ENCODE measurements around the gene ALDH3B2. TPM values are rescaled to one million over a fixed set of nuclear protein-coding genes. Genes with fewer than 3 reads are reported as not detected.

Gene ALDH3B2
- total RNA-seq, 1 experiment from 2014 or later: 1.8 TPM

GRCh38 chr11:67646535-67647336 is 27.7 kb downstream of the ALDH3B2 start:
- Histone ChIP-seq H3K36me3 (ENCODE audit: insufficient read depth, low read length) (no peaks in the 10 kb centered on the region), H3K79me2 (ENCODE audit: low read length) (no peaks in the 10 kb centered on the region), H3K4me3 (ENCODE audit: low read length) (peak overlapping the region; percentile 31; the same call in 1 of the 2 replicates), H3K9ac (ENCODE audit: low read length) (peak overlapping the region; percentile 40), H4K20me1 (ENCODE audit: insufficient read depth, low read depth, low read length) (no peaks in the 10 kb centered on the region), H3K9me3 (ENCODE audit: low read length) (peaks cover 4% of the 10 kb centered on the region; the same call in 1 of the 2 replicates), H3K9me2 (replicated peaks; ENCODE audit: insufficient read depth, low read length) (no peaks in the 10 kb centered on the region), H3K27ac (ENCODE audit: low read length) (no peak overlapping the region), H3K27me3 (ENCODE audit: low read length) (no peaks in the 10 kb centered on the region; the same call in 1 of the 2 replicates), H3K4me2 (ENCODE audit: low read depth, low read length, poor library complexity, severe bottlenecking) (peak overlapping the region; percentile 53), H2AFZ (ENCODE audit: low read length) (no peak overlapping the region), H3K4me1 (ENCODE audit: low read length) (peaks cover 63% of the 10 kb centered on the region)
- DNase-seq: peak; percentile 85

- no peak overlapping the region for H3K27ac ChIP-seq (ENCODE audit: low read length)
- no peak overlapping the region for H3K9ac ChIP-seq (ENCODE audit: low read length)
- no peak overlapping the region for H3K4me2 ChIP-seq (ENCODE audit: low read depth, low read length, poor library complexity, severe bottlenecking)
These were observed 28.6 kb downstream of the ALDH3B2 start for GRCh38 chr11:67645521-67646461.

GRCh38 chr11:67644472-67645418 is 29.7 kb downstream of the ALDH3B2 start:
- no peaks in the 10 kb centered on the region; the same call in 1 of the 2 replicates for H3K27me3 ChIP-seq (ENCODE audit: low read length)
- H4K20me1 ChIP-seq (ENCODE audit: insufficient read depth, low read depth, low read length): no peaks in the 10 kb centered on the region
- peaks cover 4% of the 10 kb centered on the region; the same call in 1 of the 2 replicates for H3K9me3 ChIP-seq (ENCODE audit: low read length)
- peak; percentile 67 for DNase-seq
- no peaks in the 10 kb centered on the region for H3K36me3 ChIP-seq (ENCODE audit: insufficient read depth, low read length)
- H3K9ac ChIP-seq (ENCODE audit: low read length): no peak overlapping the region
- no peak overlapping the region for H2AFZ ChIP-seq (ENCODE audit: low read length)
- no peaks in the 10 kb centered on the region for H3K79me2 ChIP-seq (ENCODE audit: low read length)
- no peak overlapping the region for H3K4me2 ChIP-seq (ENCODE audit: low read depth, low read length, poor library complexity, severe bottlenecking)
- H3K27ac ChIP-seq (ENCODE audit: low read length): no peak overlapping the region
- no peak overlapping the region for H3K4me3 ChIP-seq (ENCODE audit: low read length)
- H3K9me2 ChIP-seq (replicated peaks; ENCODE audit: insufficient read depth, low read length): no peaks in the 10 kb centered on the region
- peaks cover 47% of the 10 kb centered on the region for H3K4me1 ChIP-seq (ENCODE audit: low read length)

More at GRCh38 chr11:67645521-67646461, 28.6 kb downstream of the ALDH3B2 start:
- Histone ChIP-seq H3K4me1 (ENCODE audit: low read length) (peaks cover 57% of the 10 kb centered on the region), H3K4me3 (ENCODE audit: low read length) (no peak overlapping the region), H4K20me1 (ENCODE audit: insufficient read depth, low read depth, low read length) (no peaks in the 10 kb centered on the region), H3K9me3 (ENCODE audit: low read length) (peaks cover 4% of the 10 kb centered on the region; the same call in 1 of the 2 replicates), H3K79me2 (ENCODE audit: low read length) (no peaks in the 10 kb centered on the region), H2AFZ (ENCODE audit: low read length) (no peak overlapping the region), H3K9me2 (replicated peaks; ENCODE audit: insufficient read depth, low read length) (no peaks in the 10 kb centered on the region), H3K36me3 (ENCODE audit: insufficient read depth, low read length) (no peaks in the 10 kb centered on the region), H3K27me3 (ENCODE audit: low read length) (no peaks in the 10 kb centered on the region; the same call in 1 of the 2 replicates)
- DNase-seq: peak; percentile 47

- Histone ChIP-seq H3K36me3 (ENCODE audit: insufficient read depth, low read length) (no peaks in the 10 kb centered on the region), H3K9me3 (ENCODE audit: low read length) (peaks cover 4% of the 10 kb centered on the region; the same call in 1 of the 2 replicates), H3K9me2 (replicated peaks; ENCODE audit: insufficient read depth, low read length) (no peaks in the 10 kb centered on the region), H2AFZ (ENCODE audit: low read length) (no peak overlapping the region), H3K4me2 (ENCODE audit: low read depth, low read length, poor library complexity, severe bottlenecking) (no peak overlapping the region), H3K4me1 (ENCODE audit: low read length) (peaks cover 40% of the 10 kb centered on the region), H4K20me1 (ENCODE audit: insufficient read depth, low read depth, low read length) (no peaks in the 10 kb centered on the region), H3K79me2 (ENCODE audit: low read length) (no peaks in the 10 kb centered on the region), H3K27ac (ENCODE audit: low read length) (no peak overlapping the region), H3K9ac (ENCODE audit: low read length) (no peak overlapping the region), H3K27me3 (ENCODE audit: low read length) (no peaks in the 10 kb centered on the region; the same call in 1 of the 2 replicates), H3K4me3 (ENCODE audit: low read length) (no peak overlapping the region)
- DNase-seq: peak; percentile 64
These were observed 30.4 kb downstream of the ALDH3B2 start for GRCh38 chr11:67644042-67644441.

GRCh38 chr11:67642173-67643120 is 32.0 kb downstream of the ALDH3B2 start:
- no peaks in the 10 kb centered on the region for H3K79me2 ChIP-seq (ENCODE audit: low read length)
- H3K9me2 ChIP-seq (replicated peaks; ENCODE audit: insufficient read depth, low read length): no peaks in the 10 kb centered on the region
- no peaks in the 10 kb centered on the region for H3K36me3 ChIP-seq (ENCODE audit: insufficient read depth, low read length)
- H3K27ac ChIP-seq (ENCODE audit: low read length): no peak overlapping the region
- no peak overlapping the region for H3K9ac ChIP-seq (ENCODE audit: low read length)
- no peak overlapping the region for H2AFZ ChIP-seq (ENCODE audit: low read length)
- no peaks in the 10 kb centered on the region for H4K20me1 ChIP-seq (ENCODE audit: insufficient read depth, low read depth, low read length)
- no peak for DNase-seq
- H3K4me2 ChIP-seq (ENCODE audit: low read depth, low read length, poor library complexity, severe bottlenecking): no peak overlapping the region
- H3K4me1 ChIP-seq (ENCODE audit: low read length): peaks cover 24% of the 10 kb centered on the region
- H3K4me3 ChIP-seq (ENCODE audit: low read length): no peak overlapping the region
- H3K9me3 ChIP-seq (ENCODE audit: low read length): peaks cover 4% of the 10 kb centered on the region; the same call in 1 of the 2 replicates
- H3K27me3 ChIP-seq (ENCODE audit: low read length): no peaks in the 10 kb centered on the region; the same call in 1 of the 2 replicates

- Histone ChIP-seq H3K9me2 (replicated peaks; ENCODE audit: insufficient read depth, low read length) (no peaks in the 10 kb centered on the region), H3K27ac (ENCODE audit: low read length) (no peak overlapping the region), H4K20me1 (ENCODE audit: insufficient read depth, low read depth, low read length) (no peaks in the 10 kb centered on the region), H2AFZ (ENCODE audit: low read length) (no peak overlapping the region), H3K4me3 (ENCODE audit: low read length) (no peak overlapping the region), H3K36me3 (ENCODE audit: insufficient read depth, low read length) (no peaks in the 10 kb centered on the region), H3K4me1 (ENCODE audit: low read length) (peaks cover 15% of the 10 kb centered on the region), H3K9me3 (ENCODE audit: low read length) (peaks cover 4% of the 10 kb centered on the region; the same call in 1 of the 2 replicates), H3K27me3 (ENCODE audit: low read length) (no peaks in the 10 kb centered on the region; the same call in 1 of the 2 replicates), H3K9ac (ENCODE audit: low read length) (no peak overlapping the region), H3K4me2 (ENCODE audit: low read depth, low read length, poor library complexity, severe bottlenecking) (no peak overlapping the region), H3K79me2 (ENCODE audit: low read length) (no peaks in the 10 kb centered on the region)
- no peak for DNase-seq
These were observed 32.9 kb downstream of the ALDH3B2 start for GRCh38 chr11:67641338-67642172.
